ENCODE results near the gene GPC5.

The GPC5 gene

DNA sequence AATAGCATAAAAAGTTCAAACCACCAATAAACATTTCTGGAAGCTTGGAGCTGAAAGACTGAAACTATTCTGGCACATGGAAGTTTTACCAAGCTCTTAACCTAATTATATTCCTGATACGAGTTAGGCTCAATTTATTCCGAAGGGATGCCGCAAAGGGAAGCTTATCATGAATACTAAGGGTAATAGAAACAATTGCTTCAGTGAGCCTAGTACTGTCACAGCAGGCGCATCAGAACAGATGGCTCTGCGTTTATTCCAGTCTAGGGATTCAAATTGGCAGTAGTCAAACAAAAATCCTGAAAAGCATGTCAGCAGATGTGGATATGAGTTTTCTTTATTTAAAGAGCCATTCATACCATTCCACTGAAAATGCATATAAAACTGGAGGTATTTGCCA, 779.5 kb downstream of the GPC5 start (continued):
- TF ChIP-seq ZFP3 (tag by site-specific recombination; IDR thresholded peaks at IDR 0.05; ENCODE audit: low read depth): no peak

DNA sequence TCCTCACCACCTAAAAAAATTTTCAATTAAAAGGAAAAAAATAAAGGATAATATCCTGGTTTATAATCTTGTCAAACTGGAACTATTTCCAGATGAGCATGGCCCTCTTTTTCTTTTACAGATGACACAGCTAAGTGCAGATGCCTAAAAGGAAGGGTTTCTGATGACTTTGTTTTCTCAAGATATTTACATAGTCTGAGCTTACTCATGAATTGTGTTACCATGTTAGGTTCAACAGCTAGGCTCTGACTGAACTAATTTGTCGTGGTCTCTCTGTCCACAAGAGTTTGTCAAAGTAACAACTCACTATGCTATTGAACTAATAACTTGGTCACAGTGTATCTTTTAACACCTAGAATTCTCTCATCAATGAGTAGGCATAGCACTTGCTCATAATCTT, 780.8 kb downstream of the GPC5 start:
- Histone ChIP-seq H3K36me3 (ENCODE audit: control insufficient read depth in 2 of 2, insufficient read depth in 1 of 2, low read length in 2 of 2) (no peaks in the 10 kb centered on the region), H3K4me1 (ENCODE audit: control insufficient read depth, insufficient read depth, low read length) (no peaks in the 10 kb centered on the region), H3K4me3 (ENCODE audit: low read depth, low read length) (no peak overlapping the region), H3K27ac (ENCODE audit: extremely low read depth, low read depth, low read length) (no peak overlapping the region), H3K9me3 (ENCODE audit: control insufficient read depth, insufficient read depth, low read depth, low read length) (no peaks in the 10 kb centered on the region)
- POLR2A ChIA-PET: no interaction called here
- CTCF ChIA-PET: interaction anchor here (0.6 kb wide), 1 partner anchor 80 kb away, joined by 3 read pairs; no protein-coding TSS in a partner anchor
- no peak for TF ChIP-seq ZNF624 (tag by site-specific recombination; IDR thresholded peaks at IDR 0.05)
- TF ChIP-seq, protein P1, sequence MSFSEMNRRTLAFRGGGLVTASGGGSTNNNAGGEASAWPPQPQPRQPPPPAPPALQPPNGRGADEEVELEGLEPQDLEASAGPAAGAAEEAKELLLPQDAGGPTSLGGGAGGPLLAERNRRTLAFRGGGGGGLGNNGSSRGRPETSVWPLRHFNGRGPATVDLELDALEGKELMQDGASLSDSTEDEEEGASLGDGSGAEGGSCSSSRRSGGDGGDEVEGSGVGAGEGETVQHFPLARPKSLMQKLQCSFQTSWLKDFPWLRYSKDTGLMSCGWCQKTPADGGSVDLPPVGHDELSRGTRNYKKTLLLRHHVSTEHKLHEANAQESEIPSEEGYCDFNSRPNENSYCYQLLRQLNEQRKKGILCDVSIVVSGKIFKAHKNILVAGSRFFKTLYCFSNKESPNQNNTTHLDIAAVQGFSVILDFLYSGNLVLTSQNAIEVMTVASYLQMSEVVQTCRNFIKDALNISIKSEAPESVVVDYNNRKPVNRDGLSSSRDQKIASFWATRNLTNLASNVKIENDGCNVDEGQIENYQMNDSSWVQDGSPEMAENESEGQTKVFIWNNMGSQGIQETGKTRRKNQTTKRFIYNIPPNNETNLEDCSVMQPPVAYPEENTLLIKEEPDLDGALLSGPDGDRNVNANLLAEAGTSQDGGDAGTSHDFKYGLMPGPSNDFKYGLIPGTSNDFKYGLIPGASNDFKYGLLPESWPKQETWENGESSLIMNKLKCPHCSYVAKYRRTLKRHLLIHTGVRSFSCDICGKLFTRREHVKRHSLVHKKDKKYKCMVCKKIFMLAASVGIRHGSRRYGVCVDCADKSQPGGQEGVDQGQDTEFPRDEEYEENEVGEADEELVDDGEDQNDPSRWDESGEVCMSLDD (tag by site-specific recombination; IDR thresholded peaks at IDR 0.05): no peak
- no peak for TF ChIP-seq ZNF747 (tag by site-specific recombination; IDR thresholded peaks at IDR 0.05)
- TF ChIP-seq, protein P2, sequence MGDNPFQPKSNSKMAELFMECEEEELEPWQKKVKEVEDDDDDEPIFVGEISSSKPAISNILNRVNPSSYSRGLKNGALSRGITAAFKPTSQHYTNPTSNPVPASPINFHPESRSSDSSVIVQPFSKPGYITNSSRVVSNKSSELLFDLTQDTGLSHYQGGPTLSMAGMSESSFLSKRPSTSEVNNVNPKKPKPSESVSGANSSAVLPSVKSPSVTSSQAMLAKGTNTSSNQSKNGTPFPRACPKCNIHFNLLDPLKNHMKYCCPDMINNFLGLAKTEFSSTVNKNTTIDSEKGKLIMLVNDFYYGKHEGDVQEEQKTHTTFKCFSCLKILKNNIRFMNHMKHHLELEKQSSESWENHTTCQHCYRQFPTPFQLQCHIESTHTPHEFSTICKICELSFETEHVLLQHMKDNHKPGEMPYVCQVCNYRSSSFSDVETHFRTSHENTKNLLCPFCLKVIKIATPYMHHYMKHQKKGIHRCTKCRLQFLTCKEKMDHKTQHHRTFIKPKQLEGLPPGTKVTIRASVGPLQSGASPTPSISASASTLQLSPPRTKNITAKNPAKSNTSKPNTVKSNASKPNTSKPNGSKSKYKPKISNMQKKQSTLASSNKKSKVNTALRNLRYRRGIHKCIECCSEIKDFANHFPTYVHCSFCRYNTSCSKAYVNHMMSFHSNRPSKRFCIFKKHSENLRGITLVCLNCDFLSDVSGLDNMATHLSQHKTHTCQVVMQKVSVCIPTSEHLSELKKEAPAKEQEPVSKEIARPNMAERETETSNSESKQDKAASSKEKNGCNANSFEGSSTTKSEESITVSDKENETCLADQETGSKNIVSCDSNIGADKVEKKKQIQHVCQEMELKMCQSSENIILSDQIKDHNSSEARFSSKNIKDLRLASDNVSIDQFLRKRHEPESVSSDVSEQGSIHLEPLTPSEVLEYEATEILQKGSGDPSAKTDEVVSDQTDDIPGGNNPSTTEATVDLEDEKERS (tag by site-specific recombination; IDR thresholded peaks at IDR 0.05): no peak
- no peak for TF ChIP-seq WT1 (tag by site-specific recombination; IDR thresholded peaks at IDR 0.05)
- no peak for TF ChIP-seq ZXDB (tag by site-specific recombination; IDR thresholded peaks at IDR 0.05)
- TF ChIP-seq, protein P3, sequence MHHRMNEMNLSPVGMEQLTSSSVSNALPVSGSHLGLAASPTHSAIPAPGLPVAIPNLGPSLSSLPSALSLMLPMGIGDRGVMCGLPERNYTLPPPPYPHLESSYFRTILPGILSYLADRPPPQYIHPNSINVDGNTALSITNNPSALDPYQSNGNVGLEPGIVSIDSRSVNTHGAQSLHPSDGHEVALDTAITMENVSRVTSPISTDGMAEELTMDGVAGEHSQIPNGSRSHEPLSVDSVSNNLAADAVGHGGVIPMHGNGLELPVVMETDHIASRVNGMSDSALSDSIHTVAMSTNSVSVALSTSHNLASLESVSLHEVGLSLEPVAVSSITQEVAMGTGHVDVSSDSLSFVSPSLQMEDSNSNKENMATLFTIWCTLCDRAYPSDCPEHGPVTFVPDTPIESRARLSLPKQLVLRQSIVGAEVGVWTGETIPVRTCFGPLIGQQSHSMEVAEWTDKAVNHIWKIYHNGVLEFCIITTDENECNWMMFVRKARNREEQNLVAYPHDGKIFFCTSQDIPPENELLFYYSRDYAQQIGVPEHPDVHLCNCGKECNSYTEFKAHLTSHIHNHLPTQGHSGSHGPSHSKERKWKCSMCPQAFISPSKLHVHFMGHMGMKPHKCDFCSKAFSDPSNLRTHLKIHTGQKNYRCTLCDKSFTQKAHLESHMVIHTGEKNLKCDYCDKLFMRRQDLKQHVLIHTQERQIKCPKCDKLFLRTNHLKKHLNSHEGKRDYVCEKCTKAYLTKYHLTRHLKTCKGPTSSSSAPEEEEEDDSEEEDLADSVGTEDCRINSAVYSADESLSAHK (tag by site-specific recombination; IDR thresholded peaks at IDR 0.05): no peak
- no peak for TF ChIP-seq ZNF473 (tag by site-specific recombination; IDR thresholded peaks at IDR 0.05)
- no peak for TF ChIP-seq TRIM28 (IDR thresholded peaks at IDR 0.05; ENCODE audit: borderline replicate concordance, low read length)
- TF ChIP-seq, protein P4, sequence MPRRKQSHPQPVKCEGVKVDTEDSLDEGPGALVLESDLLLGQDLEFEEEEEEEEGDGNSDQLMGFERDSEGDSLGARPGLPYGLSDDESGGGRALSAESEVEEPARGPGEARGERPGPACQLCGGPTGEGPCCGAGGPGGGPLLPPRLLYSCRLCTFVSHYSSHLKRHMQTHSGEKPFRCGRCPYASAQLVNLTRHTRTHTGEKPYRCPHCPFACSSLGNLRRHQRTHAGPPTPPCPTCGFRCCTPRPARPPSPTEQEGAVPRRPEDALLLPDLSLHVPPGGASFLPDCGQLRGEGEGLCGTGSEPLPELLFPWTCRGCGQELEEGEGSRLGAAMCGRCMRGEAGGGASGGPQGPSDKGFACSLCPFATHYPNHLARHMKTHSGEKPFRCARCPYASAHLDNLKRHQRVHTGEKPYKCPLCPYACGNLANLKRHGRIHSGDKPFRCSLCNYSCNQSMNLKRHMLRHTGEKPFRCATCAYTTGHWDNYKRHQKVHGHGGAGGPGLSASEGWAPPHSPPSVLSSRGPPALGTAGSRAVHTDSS (tag by site-specific recombination; IDR thresholded peaks at IDR 0.05): no peak

DNA sequence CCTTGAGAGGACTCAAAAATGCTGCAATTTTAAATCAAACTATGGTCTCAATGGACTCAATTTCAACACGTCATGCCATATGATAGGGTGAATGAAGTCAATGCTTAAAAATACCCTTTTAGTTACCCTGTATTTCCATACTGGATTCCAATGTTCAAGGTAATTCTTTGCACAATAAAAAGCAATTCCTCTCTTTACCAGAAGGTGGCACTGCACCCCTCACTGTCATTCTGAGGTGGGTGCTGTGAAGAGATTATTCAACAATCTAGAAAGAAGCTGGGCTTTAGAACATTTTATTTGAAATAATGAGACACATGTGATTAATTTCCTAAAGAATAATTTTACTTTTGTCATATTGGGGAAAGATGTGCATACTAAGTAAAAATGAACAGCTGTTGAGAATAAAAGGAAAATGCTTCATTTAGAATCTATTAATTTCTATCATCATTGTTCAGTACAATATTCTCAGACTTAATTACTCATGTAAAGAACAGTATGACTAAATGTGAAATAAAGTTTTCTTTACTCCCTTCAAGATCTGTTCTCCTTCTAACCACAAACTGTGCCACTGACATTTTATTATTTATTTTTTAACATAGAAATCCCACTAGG, 789.1 kb downstream of the GPC5 start:
- ChIA-PET POLR2A (no interaction called here), CTCF (interaction anchor here (0.6 to 1.1 kb wide), 15 partner anchors 9 to 726 kb away, joined by 3 to 10 read pairs (median 4); no protein-coding TSS in a partner anchor)
- no peak overlapping the region for H3K27ac ChIP-seq (ENCODE audit: extremely low read depth, low read depth, low read length)
- H3K4me1 ChIP-seq (ENCODE audit: control insufficient read depth, insufficient read depth, low read length): no peaks in the 10 kb centered on the region
- no peak overlapping the region for H3K4me3 ChIP-seq (ENCODE audit: low read depth, low read length)
- H3K36me3 ChIP-seq (ENCODE audit: control insufficient read depth in 2 of 2, insufficient read depth in 1 of 2, low read length in 2 of 2): no peaks in the 10 kb centered on the region
- TF ChIP-seq ZNF341 (tag by site-specific recombination; IDR thresholded peaks at IDR 0.05; ENCODE audit: low read depth) (no peak), ZNF654 (tag by site-specific recombination; IDR thresholded peaks at IDR 0.05; ENCODE audit: low read depth) (peak; percentile 45)
- no peaks in the 10 kb centered on the region for H3K9me3 ChIP-seq (ENCODE audit: control insufficient read depth, insufficient read depth, low read depth, low read length)

Measured in HEK293 (cell line).